HCT116 (cell line): Measurements from ENCODE around the gene ISCU.

Experiments used
- CEBPB ChIP-seq: IDR thresholded peaks from 2 replicates; pipeline ENCODE4 v1.6.1; 2012; ENCODE audit warnings: low read depth
- POLR2A ChIP-seq: IDR thresholded peaks from 2 replicates; pipeline ENCODE4 v1.7.0; 2011; ENCODE audit warnings: borderline replicate concordance; ENCODE audit not compliant: insufficient read depth, insufficient read length; ENCODE audit errors: extremely low read depth
- TF ChIP-seq, protein P1 (sequence below), 3 experiments: fragments of 200-600 bp in 1 of 3; sonication (generic) in 1 of 3; IDR thresholded peaks in 2 of 3; conservative IDR thresholded peaks in 1 of 3; 2 replicates each; pipeline ENCODE4 v1.5.1; 2012 to 2017; ENCODE audit warnings: low read depth in 2 of 3, low read length in 2 of 3, antibody characterized with exemption in 1 of 3, borderline replicate concordance in 1 of 3, control low read depth in 1 of 3, mild to moderate bottlenecking in 1 of 3, mixed read lengths in 1 of 3, mixed run types in 1 of 3, moderate library complexity in 1 of 3; ENCODE audit not compliant: insufficient read depth in 1 of 3

DNA sequence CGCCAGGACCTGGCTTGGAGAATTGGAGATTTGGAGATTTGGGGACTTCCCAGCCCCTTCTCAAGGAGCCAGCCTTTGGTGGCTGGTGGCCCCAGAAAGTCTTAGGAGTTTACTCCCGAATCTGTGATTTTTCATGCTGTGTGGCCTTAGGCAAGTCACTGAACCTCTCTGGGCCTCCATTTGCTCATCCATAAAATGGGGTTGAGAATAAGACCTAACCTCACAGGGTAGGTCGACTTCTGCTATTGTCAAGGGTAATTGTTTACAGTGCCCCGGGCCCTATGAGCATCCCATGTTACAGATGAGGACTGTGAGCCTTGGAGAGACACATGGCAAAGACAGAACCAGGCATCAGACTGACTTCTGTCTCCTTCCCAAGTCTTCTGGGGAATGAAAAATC is 51.6 kb downstream of the ISCU start:
- TF ChIP-seq POLR2A (no peak), CEBPB (no peak)
- TF ChIP-seq, protein P1, sequence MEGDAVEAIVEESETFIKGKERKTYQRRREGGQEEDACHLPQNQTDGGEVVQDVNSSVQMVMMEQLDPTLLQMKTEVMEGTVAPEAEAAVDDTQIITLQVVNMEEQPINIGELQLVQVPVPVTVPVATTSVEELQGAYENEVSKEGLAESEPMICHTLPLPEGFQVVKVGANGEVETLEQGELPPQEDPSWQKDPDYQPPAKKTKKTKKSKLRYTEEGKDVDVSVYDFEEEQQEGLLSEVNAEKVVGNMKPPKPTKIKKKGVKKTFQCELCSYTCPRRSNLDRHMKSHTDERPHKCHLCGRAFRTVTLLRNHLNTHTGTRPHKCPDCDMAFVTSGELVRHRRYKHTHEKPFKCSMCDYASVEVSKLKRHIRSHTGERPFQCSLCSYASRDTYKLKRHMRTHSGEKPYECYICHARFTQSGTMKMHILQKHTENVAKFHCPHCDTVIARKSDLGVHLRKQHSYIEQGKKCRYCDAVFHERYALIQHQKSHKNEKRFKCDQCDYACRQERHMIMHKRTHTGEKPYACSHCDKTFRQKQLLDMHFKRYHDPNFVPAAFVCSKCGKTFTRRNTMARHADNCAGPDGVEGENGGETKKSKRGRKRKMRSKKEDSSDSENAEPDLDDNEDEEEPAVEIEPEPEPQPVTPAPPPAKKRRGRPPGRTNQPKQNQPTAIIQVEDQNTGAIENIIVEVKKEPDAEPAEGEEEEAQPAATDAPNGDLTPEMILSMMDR (IDR thresholded peaks at IDR 0.05 in 2 of 3, conservative IDR thresholded peaks at IDR 0.05 in 1 of 3; ENCODE audit: borderline replicate concordance in 1 of 3, insufficient read depth in 1 of 3, low read depth in 2 of 3, low read length in 2 of 3) = no peak
